GM10847 (cell line): Measurements from ENCODE around the gene THSD4.

Experiments
- POLR2A ChIP-seq: IDR thresholded peaks from 2 replicates; pipeline ENCODE4 v1.6.1; 2011; ENCODE audit not compliant: insufficient read length; ENCODE audit errors: extremely low read depth

THSD4 gene

DNA sequence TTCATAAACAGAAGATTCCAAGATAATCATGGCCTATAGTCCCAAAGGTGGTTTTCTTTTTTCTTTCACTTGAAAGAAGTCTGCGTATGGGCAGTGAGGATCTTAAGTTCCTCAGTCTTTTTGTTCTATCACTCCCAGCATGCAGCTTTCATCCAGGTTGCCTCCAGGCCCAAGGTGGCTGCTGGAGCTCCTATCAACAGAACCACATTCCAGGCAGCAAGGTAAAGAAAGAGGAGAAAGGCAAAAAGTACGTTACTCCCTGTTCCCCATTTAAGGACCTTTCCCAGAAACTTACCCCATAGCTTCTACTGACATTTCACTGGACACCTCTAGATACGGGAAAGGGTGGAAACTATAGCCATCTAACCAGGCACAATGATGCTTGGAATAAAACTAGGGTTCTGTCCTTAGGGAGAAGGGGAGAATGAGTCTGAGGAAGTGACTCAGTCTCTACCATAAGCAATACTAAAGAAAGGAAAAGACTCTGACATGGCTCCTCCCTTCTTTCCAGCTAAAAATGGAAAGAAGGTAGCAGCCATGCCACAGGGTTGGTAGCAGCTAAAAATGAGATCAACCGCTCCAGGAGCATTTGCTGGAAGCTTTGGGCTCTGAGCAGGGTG lies 381.2 kb downstream of the THSD4 start:
- no peak for TF ChIP-seq POLR2A

DNA sequence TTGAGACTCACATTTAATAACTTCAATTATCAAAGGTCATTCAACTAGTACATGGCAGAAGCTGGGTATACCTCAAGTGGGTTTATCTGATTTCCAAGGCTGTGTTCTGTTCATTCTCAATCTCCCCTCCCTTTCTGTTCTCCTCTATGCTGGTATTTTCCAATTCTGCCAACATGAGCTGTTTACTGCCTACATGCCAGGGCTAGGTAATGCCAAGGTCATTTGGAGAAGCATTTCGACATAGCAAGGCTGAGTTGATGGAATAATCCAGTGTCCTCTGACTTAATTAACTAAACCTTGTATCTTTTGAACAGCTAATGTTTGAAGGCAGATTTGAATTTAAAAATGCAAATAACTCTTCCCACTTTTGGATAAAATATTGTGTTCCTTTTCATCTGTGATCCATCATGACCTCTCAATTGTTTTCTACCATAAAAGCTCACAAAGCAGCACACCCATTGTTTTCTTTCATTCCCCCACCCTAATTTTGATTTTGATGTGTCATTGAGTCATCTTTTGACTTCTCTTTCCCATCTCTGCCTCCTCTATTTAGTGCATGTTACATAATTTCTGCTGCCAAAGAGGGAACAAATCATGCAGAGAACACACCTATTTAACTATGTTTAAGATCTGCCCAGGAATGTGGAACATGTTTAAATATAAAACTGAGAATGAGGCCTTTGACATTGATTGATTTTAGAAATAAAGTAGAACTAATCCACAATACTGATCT lies 386.2 kb downstream of the THSD4 start:
- TF ChIP-seq POLR2A = no peak

DNA sequence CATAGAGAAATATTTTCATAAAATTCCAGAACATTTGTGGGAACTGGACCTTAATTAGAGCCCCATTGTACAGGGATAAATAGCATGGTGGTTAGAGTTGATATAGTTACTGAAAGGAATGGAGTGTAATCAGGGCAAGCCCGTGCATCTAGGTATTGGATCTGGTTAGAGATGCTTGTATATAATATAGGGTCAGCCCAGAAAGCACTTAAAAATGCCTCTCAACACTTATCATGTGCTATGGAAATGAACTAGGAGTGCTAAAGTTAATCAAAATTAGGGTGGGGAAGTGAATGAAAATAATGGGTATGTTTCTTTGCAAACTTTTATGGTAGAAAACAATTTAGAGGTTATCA lies 386.8 kb downstream of the THSD4 start:
- no peak for TF ChIP-seq POLR2A

DNA sequence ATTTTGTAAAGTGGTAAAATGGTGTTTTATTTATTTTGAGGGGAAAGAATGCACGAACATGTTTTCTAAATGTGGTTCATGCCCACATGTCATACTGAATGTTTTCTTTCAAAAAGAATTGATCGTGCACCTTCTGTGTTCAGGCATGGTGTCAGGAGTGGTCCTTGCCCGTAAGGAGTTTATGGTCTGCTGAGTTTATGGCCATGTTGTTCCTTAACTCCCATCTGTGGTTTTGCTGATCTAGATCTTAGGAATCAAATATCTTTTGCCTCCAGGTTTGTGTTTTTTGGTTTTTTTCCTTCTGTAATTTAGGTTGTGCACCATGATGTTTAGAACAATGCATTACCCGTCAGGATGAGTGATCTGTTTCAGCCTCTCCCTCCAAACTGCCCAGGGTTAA lies 390.7 kb downstream of the THSD4 start:
- TF ChIP-seq POLR2A = no peak

DNA sequence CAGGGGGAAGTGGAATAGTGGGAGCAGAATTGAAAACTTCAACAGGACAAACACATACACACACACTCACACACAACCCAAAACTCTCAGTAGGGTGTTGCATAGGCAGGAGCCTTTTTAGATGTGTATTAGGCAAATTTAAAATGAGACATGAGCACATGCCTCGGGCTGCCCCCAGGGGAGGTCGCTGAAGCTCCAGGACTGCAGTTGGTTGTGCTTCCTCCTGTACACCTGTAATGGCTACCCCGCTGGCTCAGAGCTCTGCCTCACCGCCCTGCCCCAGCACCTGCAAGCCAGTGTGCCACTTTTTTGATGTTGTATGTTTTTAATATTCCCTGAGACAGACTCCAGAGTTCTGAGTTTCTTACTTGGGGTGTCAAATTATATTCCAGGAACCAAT lies 391.7 kb downstream of the THSD4 start:
- no peak for TF ChIP-seq POLR2A

DNA sequence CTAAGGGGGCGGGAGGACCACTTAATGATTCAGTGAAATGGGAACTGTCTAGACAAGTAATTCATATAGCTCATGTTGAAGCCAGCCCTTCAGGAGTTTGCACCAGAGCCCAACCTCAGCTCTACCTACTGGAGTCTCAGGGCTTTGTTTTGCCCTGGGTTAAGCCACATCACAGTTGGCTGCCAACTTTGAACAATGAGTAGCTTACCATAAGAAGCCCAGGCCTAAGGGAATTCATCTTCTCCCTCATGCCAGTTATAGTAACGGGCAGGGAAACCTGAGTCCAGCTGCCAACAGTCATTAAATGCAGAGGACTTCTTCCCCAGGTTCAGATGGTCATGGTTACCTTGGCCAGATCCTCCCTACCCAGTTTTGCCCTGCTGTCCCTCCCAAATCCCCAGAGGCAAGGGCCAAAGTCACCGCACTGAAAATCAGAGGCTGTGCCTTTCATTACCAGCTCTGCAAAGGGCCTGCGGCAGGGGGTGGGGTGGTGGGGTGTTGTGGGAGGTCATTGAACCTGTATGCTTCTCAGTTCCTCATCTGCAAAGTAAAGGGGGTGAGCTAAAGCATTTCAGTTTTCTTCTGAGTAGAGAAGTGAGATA lies 392.9 kb downstream of the THSD4 start:
- no peak for TF ChIP-seq POLR2A

DNA sequence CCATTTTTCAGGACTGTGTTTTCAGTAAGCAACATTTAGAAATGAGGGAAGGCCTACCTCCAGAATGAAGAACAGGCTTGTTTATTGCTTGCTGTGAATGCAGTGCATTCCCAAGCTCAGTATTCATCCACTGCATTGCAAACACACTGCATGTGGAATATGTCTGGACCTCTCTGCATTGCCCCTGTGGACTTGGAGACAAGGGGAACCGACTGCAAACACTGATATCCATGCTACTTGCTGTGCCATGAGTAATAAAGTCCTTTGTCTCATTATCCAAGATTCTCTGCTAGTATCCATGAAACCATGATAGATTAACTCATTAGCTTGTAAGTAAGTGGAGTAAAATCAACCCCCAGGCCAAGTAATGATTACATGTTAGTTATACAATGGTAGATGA lies 393.9 kb downstream of the THSD4 start:
- TF ChIP-seq POLR2A = no peak

DNA sequence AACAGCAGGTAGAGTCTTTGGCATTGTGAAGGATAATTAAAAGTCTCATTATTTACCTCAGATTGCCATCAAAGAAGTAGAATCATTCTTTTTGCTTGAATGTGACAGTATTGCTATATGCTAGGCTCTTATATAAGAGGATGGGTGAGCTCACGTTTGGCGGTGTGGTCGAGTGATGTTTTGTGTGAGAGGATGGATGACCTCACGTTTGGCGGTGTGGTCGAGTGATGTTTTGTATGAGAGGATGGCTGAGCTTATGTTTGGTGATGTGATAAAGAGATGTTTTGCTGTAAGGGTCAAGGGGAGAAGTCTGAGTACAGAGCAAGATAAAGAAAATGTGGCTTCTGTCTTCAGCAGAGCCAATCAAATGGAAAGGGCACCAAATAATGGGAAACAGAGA lies 395.5 kb downstream of the THSD4 start:
- TF ChIP-seq POLR2A = no peak

DNA sequence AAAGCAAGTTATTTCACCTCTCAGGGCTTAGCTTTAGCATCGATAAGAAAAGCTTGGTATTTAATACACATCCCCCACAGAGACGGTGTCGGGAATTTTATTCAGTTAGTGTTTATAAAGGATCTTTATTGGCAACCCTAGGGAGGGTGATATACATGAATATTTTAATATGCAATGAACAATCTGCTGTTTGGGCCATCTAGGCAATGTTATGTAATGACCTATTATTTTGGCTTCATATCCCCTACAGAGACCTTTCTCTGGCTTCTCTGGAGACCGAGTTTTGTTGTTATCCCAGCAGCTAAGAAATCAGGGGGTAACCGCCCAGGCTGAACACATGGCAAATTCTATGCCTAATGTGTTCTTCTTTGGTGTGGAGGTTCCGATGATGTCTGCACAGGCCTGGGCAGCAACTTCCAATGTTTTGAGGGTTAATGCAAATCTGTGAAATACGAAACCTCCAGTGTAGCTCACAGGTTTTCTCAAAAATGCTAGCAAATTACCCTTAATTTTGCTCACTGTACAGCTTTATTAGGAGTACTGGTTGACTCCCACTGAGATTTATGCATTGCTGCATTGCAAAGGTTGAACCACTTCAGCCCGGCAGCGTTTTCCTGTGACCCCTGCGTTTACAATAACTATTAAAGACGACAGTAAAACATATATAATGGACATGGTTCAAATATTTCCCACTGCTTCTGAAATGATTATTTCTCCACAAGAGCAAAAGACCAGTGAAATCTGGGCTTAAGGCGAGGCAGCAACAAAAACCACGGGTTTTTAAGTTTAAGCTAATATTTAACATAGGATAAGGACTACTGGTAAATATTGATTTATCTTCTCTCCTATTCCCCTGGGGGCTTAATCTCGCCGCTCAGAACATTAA lies 396.8 kb downstream of the THSD4 start:
- no peak for TF ChIP-seq POLR2A

DNA sequence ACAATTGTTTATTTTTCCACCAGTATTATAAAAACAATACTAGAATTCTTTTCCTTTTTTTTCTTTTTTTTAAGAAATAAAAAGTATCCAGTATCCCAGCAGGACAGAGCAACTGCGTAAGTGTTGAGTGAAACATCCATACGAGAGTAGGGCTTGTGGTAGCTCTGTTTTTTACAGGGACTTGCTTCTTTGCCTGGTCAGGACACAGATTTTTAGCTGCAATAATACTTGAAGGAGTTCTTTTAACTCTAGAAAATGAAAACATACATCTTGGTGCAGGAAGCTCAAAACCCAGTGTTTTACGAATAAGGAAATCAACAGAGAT lies 397.4 kb downstream of the THSD4 start:
- TF ChIP-seq POLR2A = no peak

DNA sequence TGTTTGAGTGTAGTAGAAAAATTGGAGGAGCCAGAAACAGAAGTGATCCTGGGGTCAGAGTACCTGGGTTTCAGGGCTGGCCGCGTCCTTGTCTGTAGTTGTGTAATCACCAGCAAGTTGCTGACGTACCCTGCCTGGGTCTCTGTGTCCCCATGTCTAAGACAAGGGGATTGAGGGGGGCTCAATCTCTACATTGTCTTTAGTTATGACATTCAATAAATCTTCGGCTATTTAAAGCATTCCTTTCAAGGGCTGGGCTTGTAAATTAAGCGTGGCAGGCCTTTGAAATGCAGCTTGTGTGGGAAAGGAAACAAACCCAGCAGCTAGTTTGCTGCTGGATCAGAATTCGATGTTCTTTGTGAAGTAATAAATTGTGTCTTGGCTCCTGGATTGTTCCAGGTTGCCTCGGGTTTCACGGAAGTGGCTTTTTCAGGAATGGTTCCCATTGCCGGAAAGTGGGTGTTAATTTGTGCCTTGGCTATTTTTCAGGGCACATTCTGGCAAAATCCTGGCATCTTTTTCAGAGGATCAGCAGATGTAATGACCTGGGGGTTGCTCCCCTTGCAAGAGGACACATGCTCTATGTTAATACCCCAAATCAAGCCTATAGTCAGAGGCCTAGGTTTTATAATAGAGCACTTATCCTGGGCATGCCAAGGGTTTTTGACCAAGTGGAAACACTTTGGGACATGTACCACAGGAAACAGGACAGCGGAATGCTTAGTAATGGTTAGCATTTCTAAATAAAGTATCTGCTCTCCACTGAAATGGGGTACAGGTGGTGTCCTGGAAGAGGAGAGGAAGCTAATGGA lies 400.3 kb downstream of the THSD4 start:
- no peak for TF ChIP-seq POLR2A

DNA sequence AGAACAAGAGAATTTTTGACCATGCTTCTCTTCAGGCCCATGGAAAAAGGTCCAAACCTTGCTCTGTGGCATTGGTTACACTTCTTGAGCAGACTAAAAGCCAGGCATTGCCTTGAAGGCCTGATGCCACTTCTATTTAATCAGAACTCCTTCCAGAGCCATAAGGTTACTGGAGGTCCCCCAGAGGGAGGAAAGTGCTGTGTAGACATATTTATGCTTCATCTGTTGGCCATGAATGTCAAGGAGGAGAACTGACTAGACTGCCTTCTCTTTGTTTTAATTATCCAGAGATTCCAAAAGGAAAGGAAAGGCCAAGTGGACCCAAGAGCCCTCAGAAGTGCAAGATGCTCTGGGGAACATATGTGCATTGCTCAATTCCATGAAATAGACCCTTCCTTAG lies 402.5 kb downstream of the THSD4 start:
- TF ChIP-seq POLR2A = no peak

DNA sequence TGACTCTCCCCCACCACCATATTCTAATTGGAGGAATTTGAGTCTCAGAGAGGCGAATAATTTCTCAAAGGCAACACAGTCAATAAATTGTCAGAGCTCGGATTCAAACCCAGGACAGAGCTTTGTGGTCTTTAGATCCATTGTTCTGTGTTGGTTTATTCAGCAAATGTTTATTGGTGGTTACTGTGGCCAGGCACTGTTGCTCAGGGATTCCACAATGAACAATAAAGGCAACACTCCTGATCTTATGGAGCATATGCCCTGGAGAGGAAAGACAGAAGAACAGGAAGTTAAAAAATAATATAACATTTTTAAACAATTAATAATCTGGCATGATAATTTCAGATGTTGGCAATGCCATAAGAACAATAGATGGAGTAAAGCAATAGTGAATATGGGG lies 403.4 kb downstream of the THSD4 start:
- no peak for TF ChIP-seq POLR2A

DNA sequence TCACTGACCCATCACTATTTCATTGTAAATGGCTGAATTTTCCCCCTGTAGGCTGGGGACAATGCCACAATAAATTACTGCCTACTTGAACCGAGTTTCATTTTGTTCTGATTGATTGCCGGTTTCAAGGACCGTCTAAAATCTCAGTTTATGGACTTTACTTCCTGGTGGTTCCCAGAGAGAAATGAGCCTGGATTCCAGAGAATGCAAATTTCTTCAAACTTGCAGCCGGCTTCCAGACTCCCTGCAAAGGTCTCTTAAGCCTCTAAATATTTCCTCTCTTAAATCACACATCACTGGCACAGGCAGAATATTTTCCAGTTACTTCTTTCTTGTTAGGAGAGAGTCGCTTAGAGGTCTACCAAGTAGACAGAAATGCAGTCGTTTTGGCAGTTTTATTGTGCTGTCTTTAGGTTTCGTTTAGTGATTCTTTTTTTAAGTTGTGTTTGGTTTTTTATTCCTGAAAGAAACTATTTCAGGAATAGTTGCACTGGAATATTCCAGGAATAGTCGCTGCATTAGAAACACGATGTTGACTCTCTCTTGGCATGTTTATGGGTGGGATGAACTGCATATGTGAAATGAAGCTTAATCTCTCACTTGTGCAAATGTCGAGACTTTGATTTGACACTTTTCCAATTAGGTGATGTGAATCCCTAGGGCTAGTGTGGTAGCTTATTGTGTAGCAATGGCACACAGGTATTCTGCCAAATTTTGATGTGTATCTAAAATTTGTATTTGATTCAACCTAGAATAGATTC lies 411.0 kb downstream of the THSD4 start:
- TF ChIP-seq POLR2A = no peak
